ENCODE data around the gene SAP30BP. TPM values are rescaled to one million over a fixed set of nuclear protein-coding genes. Genes with fewer than 3 reads are reported as not detected.

Gene SAP30BP
- total and polyA plus RNA-seq, 2 experiments from 2014 or later, result 44.9 to 97.9 TPM

DNA sequence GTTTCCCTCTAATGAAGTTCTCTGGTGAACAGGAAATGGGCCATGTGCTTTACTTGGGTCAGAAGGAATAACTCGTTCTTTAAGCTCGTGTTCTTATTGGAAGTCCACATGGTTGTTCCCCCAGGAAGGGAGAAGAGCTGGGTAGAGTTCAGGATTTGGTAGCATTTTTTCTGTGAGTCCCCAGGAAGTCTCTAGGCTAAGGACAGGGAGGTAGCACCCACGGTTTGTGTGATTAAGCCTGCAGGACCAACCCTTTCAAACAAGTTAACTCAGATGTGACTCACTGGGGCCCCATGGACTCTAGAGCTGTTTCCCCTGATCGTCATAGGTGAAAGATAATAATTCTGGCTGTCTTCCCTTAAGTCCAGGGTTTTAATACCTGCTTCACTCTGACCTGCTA lies 16.4 kb downstream of the SAP30BP start (continued):
- TF ChIP-seq, protein P1, sequence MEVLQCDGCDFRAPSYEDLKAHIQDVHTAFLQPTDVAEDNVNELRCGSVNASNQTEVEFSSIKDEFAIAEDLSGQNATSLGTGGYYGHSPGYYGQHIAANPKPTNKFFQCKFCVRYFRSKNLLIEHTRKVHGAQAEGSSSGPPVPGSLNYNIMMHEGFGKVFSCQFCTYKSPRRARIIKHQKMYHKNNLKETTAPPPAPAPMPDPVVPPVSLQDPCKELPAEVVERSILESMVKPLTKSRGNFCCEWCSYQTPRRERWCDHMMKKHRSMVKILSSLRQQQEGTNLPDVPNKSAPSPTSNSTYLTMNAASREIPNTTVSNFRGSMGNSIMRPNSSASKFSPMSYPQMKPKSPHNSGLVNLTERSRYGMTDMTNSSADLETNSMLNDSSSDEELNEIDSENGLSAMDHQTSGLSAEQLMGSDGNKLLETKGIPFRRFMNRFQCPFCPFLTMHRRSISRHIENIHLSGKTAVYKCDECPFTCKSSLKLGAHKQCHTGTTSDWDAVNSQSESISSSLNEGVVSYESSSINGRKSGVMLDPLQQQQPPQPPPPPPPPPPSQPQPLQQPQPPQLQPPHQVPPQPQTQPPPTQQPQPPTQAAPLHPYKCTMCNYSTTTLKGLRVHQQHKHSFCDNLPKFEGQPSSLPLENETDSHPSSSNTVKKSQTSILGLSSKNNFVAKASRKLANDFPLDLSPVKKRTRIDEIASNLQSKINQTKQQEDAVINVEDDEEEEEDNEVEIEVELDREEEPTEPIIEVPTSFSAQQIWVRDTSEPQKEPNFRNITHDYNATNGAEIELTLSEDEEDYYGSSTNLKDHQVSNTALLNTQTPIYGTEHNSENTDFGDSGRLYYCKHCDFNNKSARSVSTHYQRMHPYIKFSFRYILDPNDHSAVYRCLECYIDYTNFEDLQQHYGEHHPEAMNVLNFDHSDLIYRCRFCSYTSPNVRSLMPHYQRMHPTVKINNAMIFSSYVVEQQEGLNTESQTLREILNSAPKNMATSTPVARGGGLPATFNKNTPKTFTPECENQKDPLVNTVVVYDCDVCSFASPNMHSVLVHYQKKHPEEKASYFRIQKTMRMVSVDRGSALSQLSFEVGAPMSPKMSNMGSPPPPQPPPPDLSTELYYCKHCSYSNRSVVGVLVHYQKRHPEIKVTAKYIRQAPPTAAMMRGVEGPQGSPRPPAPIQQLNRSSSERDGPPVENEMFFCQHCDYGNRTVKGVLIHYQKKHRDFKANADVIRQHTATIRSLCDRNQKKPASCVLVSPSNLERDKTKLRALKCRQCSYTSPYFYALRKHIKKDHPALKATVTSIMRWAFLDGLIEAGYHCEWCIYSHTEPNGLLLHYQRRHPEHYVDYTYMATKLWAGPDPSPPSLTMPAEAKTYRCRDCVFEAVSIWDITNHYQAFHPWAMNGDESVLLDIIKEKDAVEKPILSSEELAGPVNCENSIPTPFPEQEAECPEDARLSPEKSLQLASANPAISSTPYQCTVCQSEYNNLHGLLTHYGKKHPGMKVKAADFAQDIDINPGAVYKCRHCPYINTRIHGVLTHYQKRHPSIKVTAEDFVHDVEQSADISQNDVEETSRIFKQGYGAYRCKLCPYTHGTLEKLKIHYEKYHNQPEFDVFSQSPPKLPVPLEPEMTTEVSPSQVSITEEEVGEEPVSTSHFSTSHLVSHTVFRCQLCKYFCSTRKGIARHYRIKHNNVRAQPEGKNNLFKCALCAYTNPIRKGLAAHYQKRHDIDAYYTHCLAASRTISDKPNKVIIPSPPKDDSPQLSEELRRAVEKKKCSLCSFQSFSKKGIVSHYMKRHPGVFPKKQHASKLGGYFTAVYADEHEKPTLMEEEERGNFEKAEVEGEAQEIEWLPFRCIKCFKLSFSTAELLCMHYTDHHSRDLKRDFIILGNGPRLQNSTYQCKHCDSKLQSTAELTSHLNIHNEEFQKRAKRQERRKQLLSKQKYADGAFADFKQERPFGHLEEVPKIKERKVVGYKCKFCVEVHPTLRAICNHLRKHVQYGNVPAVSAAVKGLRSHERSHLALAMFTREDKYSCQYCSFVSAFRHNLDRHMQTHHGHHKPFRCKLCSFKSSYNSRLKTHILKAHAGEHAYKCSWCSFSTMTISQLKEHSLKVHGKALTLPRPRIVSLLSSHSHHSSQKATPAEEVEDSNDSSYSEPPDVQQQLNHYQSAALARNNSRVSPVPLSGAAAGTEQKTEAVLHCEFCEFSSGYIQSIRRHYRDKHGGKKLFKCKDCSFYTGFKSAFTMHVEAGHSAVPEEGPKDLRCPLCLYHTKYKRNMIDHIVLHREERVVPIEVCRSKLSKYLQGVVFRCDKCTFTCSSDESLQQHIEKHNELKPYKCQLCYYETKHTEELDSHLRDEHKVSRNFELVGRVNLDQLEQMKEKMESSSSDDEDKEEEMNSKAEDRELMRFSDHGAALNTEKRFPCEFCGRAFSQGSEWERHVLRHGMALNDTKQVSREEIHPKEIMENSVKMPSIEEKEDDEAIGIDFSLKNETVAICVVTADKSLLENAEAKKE (CRISPR knock-in tag; IDR thresholded peaks at IDR 0.05), result no peak
- TF ChIP-seq STAT1 (IDR thresholded peaks at IDR 0.05; ENCODE audit: unreplicated experiment), result no peak

DNA sequence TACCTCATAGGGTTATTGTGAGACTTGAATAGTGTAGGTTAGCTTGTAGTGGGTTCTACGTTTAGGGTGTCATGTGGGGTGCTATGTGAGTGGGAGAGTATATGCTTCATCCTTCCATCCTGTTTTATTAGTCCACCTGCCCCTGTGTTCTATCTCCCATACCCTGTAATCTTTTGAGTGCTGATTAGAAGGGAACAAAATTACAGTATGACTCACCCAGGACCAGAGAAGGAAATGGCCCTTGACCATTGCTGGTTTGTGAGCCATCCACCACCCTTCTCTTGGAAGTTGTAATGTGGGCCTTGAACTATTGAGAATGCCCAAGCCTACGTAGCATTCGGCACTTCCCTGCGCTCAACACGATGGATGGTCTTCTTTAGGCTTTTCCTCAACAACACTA lies 17.1 kb downstream of the SAP30BP start:
- peaks cover 85% of the 10 kb centered on the region for H3K79me2 ChIP-seq (replicated peaks; ENCODE audit: insufficient read depth)
- Mint-ChIP-seq H3K27me3 (ENCODE audit: insufficient read depth, low read depth, poor library complexity) (peaks cover 2% of the 10 kb centered on the region), H3K4me3 (no peak overlapping the region), H3K9me3 (no peaks in the 10 kb centered on the region), H3K36me3 (ENCODE audit: low read depth) (peaks cover 13% of the 10 kb centered on the region), H3K27ac (peak overlapping the region; percentile 14; the same call in 1 of the 2 replicates), H3K4me1 (no peaks in the 10 kb centered on the region)
- peaks cover 3% of the 10 kb centered on the region; the same call in 1 of the 2 replicates for H4K20me1 ChIP-seq (replicated peaks; ENCODE audit: insufficient read depth)
- 0 out of 2 replicates have a peak, but pooled peaks cover 2% of the 10 kb centered on the region for H3F3A ChIP-seq (replicated peaks; ENCODE audit: low read depth)
- ATAC-seq (no peak), DNase-seq (ENCODE audit: low spot score) (no peak)
- no peaks in the 10 kb centered on the region for H3K9me2 ChIP-seq (ENCODE audit: insufficient read depth)
- H2AFZ ChIP-seq, result no peak overlapping the region
- no peaks in the 10 kb centered on the region for H3K36me3 ChIP-seq (ENCODE audit: insufficient read depth)
- H3K4me3 ChIP-seq, result no peak overlapping the region
- no peak overlapping the region for H3K4me2 ChIP-seq
- no peaks in the 10 kb centered on the region for H3K4me1 ChIP-seq (ENCODE audit: insufficient read depth)
- H3K27me3 ChIP-seq (ENCODE audit: insufficient read depth), result no peaks in the 10 kb centered on the region
- H3K27ac ChIP-seq (ENCODE audit: low read depth), result no peak overlapping the region
- TF ChIP-seq EZH2 (IDR thresholded peaks at IDR 0.05; ENCODE audit: low read depth, unreplicated experiment), result no peak
- TF ChIP-seq JUNB (IDR thresholded peaks at IDR 0.05; ENCODE audit: unreplicated experiment), result no peak
- TF ChIP-seq EZH2phosphoT487 (IDR thresholded peaks at IDR 0.05; ENCODE audit: unreplicated experiment), result no peak
- TF ChIP-seq POLR2AphosphoS5 (IDR thresholded peaks at IDR 0.05; ENCODE audit: low read depth), result no peak
- no peak for TF ChIP-seq ZNF331 (CRISPR knock-in tag; IDR thresholded peaks at IDR 0.05; ENCODE audit: low read depth)
- TF ChIP-seq, protein P2, sequence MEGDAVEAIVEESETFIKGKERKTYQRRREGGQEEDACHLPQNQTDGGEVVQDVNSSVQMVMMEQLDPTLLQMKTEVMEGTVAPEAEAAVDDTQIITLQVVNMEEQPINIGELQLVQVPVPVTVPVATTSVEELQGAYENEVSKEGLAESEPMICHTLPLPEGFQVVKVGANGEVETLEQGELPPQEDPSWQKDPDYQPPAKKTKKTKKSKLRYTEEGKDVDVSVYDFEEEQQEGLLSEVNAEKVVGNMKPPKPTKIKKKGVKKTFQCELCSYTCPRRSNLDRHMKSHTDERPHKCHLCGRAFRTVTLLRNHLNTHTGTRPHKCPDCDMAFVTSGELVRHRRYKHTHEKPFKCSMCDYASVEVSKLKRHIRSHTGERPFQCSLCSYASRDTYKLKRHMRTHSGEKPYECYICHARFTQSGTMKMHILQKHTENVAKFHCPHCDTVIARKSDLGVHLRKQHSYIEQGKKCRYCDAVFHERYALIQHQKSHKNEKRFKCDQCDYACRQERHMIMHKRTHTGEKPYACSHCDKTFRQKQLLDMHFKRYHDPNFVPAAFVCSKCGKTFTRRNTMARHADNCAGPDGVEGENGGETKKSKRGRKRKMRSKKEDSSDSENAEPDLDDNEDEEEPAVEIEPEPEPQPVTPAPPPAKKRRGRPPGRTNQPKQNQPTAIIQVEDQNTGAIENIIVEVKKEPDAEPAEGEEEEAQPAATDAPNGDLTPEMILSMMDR (conservative IDR thresholded peaks at IDR 0.05; ENCODE audit: low read depth in 2 of 2), result no peak
- TF ChIP-seq, protein P3, sequence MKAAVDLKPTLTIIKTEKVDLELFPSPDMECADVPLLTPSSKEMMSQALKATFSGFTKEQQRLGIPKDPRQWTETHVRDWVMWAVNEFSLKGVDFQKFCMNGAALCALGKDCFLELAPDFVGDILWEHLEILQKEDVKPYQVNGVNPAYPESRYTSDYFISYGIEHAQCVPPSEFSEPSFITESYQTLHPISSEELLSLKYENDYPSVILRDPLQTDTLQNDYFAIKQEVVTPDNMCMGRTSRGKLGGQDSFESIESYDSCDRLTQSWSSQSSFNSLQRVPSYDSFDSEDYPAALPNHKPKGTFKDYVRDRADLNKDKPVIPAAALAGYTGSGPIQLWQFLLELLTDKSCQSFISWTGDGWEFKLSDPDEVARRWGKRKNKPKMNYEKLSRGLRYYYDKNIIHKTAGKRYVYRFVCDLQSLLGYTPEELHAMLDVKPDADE (IDR thresholded peaks at IDR 0.05), result no peak
- TF ChIP-seq, protein P4, sequence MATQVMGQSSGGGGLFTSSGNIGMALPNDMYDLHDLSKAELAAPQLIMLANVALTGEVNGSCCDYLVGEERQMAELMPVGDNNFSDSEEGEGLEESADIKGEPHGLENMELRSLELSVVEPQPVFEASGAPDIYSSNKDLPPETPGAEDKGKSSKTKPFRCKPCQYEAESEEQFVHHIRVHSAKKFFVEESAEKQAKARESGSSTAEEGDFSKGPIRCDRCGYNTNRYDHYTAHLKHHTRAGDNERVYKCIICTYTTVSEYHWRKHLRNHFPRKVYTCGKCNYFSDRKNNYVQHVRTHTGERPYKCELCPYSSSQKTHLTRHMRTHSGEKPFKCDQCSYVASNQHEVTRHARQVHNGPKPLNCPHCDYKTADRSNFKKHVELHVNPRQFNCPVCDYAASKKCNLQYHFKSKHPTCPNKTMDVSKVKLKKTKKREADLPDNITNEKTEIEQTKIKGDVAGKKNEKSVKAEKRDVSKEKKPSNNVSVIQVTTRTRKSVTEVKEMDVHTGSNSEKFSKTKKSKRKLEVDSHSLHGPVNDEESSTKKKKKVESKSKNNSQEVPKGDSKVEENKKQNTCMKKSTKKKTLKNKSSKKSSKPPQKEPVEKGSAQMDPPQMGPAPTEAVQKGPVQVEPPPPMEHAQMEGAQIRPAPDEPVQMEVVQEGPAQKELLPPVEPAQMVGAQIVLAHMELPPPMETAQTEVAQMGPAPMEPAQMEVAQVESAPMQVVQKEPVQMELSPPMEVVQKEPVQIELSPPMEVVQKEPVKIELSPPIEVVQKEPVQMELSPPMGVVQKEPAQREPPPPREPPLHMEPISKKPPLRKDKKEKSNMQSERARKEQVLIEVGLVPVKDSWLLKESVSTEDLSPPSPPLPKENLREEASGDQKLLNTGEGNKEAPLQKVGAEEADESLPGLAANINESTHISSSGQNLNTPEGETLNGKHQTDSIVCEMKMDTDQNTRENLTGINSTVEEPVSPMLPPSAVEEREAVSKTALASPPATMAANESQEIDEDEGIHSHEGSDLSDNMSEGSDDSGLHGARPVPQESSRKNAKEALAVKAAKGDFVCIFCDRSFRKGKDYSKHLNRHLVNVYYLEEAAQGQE (IDR thresholded peaks at IDR 0.05; ENCODE audit: unreplicated experiment), result no peak
- no peak for TF ChIP-seq ZNF114 (CRISPR knock-in tag; IDR thresholded peaks at IDR 0.05)
- no peak for TF ChIP-seq NANOG (IDR thresholded peaks at IDR 0.05; ENCODE audit: borderline replicate concordance)

Measured in GM23338 (cell line).